ENCODE data around the gene IGFBP7.

GRCh38 chr4:57041020-57041419, 69.2 kb downstream of the IGFBP7 start:
- TF ChIP-seq CTCF (IDR thresholded peaks at IDR 0.05; ENCODE audit: low read length) (no peak), EZH2phosphoT487 (IDR thresholded peaks at IDR 0.05; ENCODE audit: low read length) (no peak), EZH2 (optimal IDR thresholded peaks at IDR 0.05; ENCODE audit: low read depth, low read length) (no peak)

Measured in MM.1S (cell line).